Medulla oblongata (tissue), 1 donor: ENCODE results near the gene KLHL21.
A peak's percentile ranks its signal among the peaks of the same experiment; 100 is the strongest.
"Not testable (repeated sequence)": the region's sequence is repeated elsewhere in the genome, so short reads cannot be mapped to it uniquely, and the experiment has no call there.

Experiments
- DNase-seq: peaks from one replicate; pipeline ENCODE4 v3.0.0-alpha.2; 2015; ENCODE audit errors: extremely low spot score

KLHL21 gene

GRCh38 chr1:6600410-6601048 is 2.1 kb downstream of the KLHL21 start:
- DNase-seq = no peak

GRCh38 chr1:6599991-6600390 is 2.7 kb downstream of the KLHL21 start:
- DNase-seq = not testable (repeated sequence)

GRCh38 chr1:6599141-6599975 is 3.3 kb downstream of the KLHL21 start:
- DNase-seq = peak; percentile 44

GRCh38 chr1:6597777-6598131 is 4.9 kb downstream of the KLHL21 start:
- DNase-seq = no peak

- DNase-seq = no peak
These were observed 5.5 kb downstream of the KLHL21 start for GRCh38 chr1:6596886-6597776.

GRCh38 chr1:6596351-6596750 is 6.3 kb downstream of the KLHL21 start:
- DNase-seq = no peak

GRCh38 chr1:6594977-6595740 is 7.5 kb downstream of the KLHL21 start:
- DNase-seq = no peak

- no peak for DNase-seq
These were observed 8.9 kb downstream of the KLHL21 start for GRCh38 chr1:6593810-6594209.

- no peak for DNase-seq
These were observed 9.6 kb downstream of the KLHL21 start for GRCh38 chr1:6592865-6593593.

GRCh38 chr1:6592441-6592840 is 10.2 kb downstream of the KLHL21 start:
- no peak for DNase-seq

GRCh38 chr1:6591644-6592043 is 11.0 kb downstream of the KLHL21 start:
- no peak for DNase-seq

GRCh38 chr1:6591222-6591621 is 11.4 kb downstream of the KLHL21 start:
- DNase-seq = peak; percentile 49

GRCh38 chr1:6590046-6590445 is 12.6 kb downstream of the KLHL21 start:
- DNase-seq = no peak

- DNase-seq = no peak
These were observed 13.7 kb downstream of the KLHL21 start for GRCh38 chr1:6588893-6589520.

- DNase-seq = no peak
These were observed 14.4 kb downstream of the KLHL21 start for GRCh38 chr1:6588128-6588892.

GRCh38 chr1:6587261-6588005 is 15.2 kb downstream of the KLHL21 start:
- DNase-seq = peak; percentile 84

- DNase-seq = no peak
These were observed 16.3 kb downstream of the KLHL21 start for GRCh38 chr1:6586404-6586816.

- DNase-seq = no peak
These were observed 16.8 kb downstream of the KLHL21 start for GRCh38 chr1:6585841-6586240.
